Esophagus muscularis mucosa (tissue), 3 donors: ENCODE data around the gene KLC3.

ENCODE experiments used
- CTCF ChIP-seq, 3 experiments: fragments of 200-600 bp in 2 of 3; fragments of 450-650 bp in 1 of 3; sonication (generic) in 2 of 3; IDR thresholded peaks; one replicate each; pipeline ENCODE4 v1.5.1; 2017 to 2019; ENCODE audit warnings: antibody characterized with exemption in 3 of 3, mild to moderate bottlenecking in 2 of 3, moderate library complexity in 1 of 3
- EP300 ChIP-seq: sonication (generic); formaldehyde crosslinking; IDR thresholded peaks from one replicate; pipeline ENCODE4 v1.6.1; 2017; ENCODE audit warnings: antibody characterized with exemption

GRCh38 chr19:45314708-45315245 lies 25.8 kb upstream of the KLC3 start:
- TF ChIP-seq EP300 (no peak), CTCF (IDR thresholded peaks at IDR 0.05) (no peak)
